Activated T-cell treated with anti-CD3 and anti-CD28 coated beads for 1 hour (primary cell): ENCODE data around the gene GORASP2.
"Not testable (repeated sequence)": the region's sequence is repeated elsewhere in the genome, so short reads cannot be mapped to it uniquely, and the experiment has no call there.

Experiments
- DNase-seq: peaks from one replicate; pipeline ENCODE4 v3.0.0-alpha.2; 2020; ENCODE audit warnings: low read depth

The GORASP2 gene

GRCh38 chr2:170928824-170929685 is at the start of gene GORASP2:
Gene GORASP2, plus strand, starts transcription at chr2:170929253. Its CDS starts 88 bp downstream, at chr2:170929341.
- peak; percentile 92 for DNase-seq

- DNase-seq: no peak
Observed at GRCh38 chr2:170881840-170882239, 47.2 kb upstream of the GORASP2 start.

GRCh38 chr2:170882758-170883157 is 46.3 kb upstream of the GORASP2 start:
- DNase-seq: no peak

- DNase-seq: no peak
Observed at GRCh38 chr2:170883683-170884082, 45.4 kb upstream of the GORASP2 start.

GRCh38 chr2:170885130-170885791 is 43.8 kb upstream of the GORASP2 start:
- DNase-seq: no peak

- no peak for DNase-seq
Observed at GRCh38 chr2:170886386-170886785, 42.7 kb upstream of the GORASP2 start.

GRCh38 chr2:170887496-170887895 is 41.6 kb upstream of the GORASP2 start:
- no peak for DNase-seq

- DNase-seq: no peak
Observed at GRCh38 chr2:170887896-170888295, 41.2 kb upstream of the GORASP2 start.

GRCh38 chr2:170891893-170892292 is 37.2 kb upstream of the GORASP2 start:
- DNase-seq: no peak

- DNase-seq: no peak
Observed at GRCh38 chr2:170892391-170892951, 36.6 kb upstream of the GORASP2 start.

- DNase-seq: no peak
Observed at GRCh38 chr2:170895023-170895757, 33.9 kb upstream of the GORASP2 start.

GRCh38 chr2:170896622-170897021 is 32.4 kb upstream of the GORASP2 start:
- DNase-seq: no peak

GRCh38 chr2:170897108-170897507 is 31.9 kb upstream of the GORASP2 start:
- no peak for DNase-seq

- DNase-seq: no peak
Observed at GRCh38 chr2:170905864-170906263, 23.2 kb upstream of the GORASP2 start.

GRCh38 chr2:170911314-170911889 is 17.7 kb upstream of the GORASP2 start:
- DNase-seq: no peak

- not testable (repeated sequence) for DNase-seq
Observed at GRCh38 chr2:170914994-170915666, 13.9 kb upstream of the GORASP2 start.

GRCh38 chr2:170917219-170917913 is 11.7 kb upstream of the GORASP2 start:
- no peak for DNase-seq

GRCh38 chr2:170917957-170918356 is 11.1 kb upstream of the GORASP2 start:
- no peak for DNase-seq

- not testable (repeated sequence) for DNase-seq
Observed at GRCh38 chr2:170921873-170922272, 7.2 kb upstream of the GORASP2 start.

- no peak for DNase-seq
Observed at GRCh38 chr2:170922634-170923494, 6.2 kb upstream of the GORASP2 start.
